ENCODE measurements around the gene LDHB.

LDHB gene

DNA sequence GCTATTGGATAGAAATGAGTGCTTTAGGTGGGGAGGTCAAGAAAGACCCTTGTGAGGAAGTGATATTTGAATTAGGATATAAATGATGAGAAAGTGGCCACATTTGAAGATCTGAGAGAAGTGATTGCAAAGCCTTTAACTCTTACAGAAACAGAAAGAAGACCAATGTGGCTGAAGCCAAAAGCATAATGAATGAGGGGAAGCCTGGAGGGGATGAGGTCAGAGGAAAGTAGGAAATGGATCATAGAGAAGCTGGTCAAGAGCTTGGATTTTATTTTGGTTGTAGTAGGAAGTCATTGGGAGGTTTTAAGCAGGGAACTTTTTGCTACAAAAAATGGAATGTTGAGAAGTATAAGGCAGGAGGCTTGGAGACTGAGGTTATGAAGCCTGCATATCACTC, 49.4 kb downstream of the LDHB start:
- TF ChIP-seq TCF7L2 (IDR thresholded peaks at IDR 0.05; ENCODE audit: borderline replicate concordance, low read depth, low read length) (no peak), ZNF776 (tag by site-specific recombination; IDR thresholded peaks at IDR 0.05; ENCODE audit: borderline replicate concordance) (no peak), FEZF1 (tag by site-specific recombination; IDR thresholded peaks at IDR 0.05) (no peak), ZNF350 (tag by site-specific recombination; IDR thresholded peaks at IDR 0.05) (no peak), ZNF433 (tag by site-specific recombination; IDR thresholded peaks at IDR 0.05; ENCODE audit: low read depth) (no peak), ZNF677 (tag by site-specific recombination; IDR thresholded peaks at IDR 0.05) (no peak), ZNF239 (tag by site-specific recombination; IDR thresholded peaks at IDR 0.05) (no peak), ZNF266 (tag by site-specific recombination; IDR thresholded peaks at IDR 0.05; ENCODE audit: low read depth) (no peak), ZNF140 (tag by site-specific recombination; IDR thresholded peaks at IDR 0.05) (no peak), ZNF391 (tag by site-specific recombination; IDR thresholded peaks at IDR 0.05; ENCODE audit: borderline replicate concordance, low read depth) (no peak), ZNF114 (tag by site-specific recombination; IDR thresholded peaks at IDR 0.05) (no peak), ZNF610 (tag by site-specific recombination; IDR thresholded peaks at IDR 0.05; ENCODE audit: borderline replicate concordance) (no peak), ZNF37A (tag by site-specific recombination; IDR thresholded peaks at IDR 0.05) (no peak), ZNF132 (tag by site-specific recombination; IDR thresholded peaks at IDR 0.05; ENCODE audit: borderline replicate concordance) (no peak)
- TF ChIP-seq, protein P1, sequence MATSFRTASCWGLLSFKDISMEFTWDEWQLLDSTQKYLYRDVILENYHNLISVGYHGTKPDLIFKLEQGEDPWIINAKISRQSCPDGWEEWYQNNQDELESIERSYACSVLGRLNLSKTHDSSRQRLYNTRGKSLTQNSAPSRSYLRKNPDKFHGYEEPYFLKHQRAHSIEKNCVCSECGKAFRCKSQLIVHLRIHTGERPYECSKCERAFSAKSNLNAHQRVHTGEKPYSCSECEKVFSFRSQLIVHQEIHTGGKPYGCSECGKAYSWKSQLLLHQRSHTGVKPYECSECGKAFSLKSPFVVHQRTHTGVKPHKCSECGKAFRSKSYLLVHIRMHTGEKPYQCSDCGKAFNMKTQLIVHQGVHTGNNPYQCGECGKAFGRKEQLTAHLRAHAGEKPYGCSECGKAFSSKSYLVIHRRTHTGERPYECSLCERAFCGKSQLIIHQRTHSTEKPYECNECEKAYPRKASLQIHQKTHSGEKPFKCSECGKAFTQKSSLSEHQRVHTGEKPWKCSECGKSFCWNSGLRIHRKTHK (tag by site-specific recombination; IDR thresholded peaks at IDR 0.05) = no peak
- TF ChIP-seq, protein P2, sequence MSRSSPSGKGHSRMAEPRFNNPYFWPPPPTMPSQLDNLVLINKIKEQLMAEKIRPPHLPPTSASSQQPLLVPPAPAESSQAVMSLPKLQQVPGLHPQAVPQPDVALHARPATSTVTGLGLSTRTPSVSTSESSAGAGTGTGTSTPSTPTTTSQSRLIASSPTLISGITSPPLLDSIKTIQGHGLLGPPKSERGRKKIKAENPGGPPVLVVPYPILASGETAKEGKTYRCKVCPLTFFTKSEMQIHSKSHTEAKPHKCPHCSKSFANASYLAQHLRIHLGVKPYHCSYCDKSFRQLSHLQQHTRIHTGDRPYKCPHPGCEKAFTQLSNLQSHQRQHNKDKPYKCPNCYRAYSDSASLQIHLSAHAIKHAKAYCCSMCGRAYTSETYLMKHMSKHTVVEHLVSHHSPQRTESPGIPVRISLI (tag by site-specific recombination; IDR thresholded peaks at IDR 0.05) = no peak
- TF ChIP-seq, protein P3, sequence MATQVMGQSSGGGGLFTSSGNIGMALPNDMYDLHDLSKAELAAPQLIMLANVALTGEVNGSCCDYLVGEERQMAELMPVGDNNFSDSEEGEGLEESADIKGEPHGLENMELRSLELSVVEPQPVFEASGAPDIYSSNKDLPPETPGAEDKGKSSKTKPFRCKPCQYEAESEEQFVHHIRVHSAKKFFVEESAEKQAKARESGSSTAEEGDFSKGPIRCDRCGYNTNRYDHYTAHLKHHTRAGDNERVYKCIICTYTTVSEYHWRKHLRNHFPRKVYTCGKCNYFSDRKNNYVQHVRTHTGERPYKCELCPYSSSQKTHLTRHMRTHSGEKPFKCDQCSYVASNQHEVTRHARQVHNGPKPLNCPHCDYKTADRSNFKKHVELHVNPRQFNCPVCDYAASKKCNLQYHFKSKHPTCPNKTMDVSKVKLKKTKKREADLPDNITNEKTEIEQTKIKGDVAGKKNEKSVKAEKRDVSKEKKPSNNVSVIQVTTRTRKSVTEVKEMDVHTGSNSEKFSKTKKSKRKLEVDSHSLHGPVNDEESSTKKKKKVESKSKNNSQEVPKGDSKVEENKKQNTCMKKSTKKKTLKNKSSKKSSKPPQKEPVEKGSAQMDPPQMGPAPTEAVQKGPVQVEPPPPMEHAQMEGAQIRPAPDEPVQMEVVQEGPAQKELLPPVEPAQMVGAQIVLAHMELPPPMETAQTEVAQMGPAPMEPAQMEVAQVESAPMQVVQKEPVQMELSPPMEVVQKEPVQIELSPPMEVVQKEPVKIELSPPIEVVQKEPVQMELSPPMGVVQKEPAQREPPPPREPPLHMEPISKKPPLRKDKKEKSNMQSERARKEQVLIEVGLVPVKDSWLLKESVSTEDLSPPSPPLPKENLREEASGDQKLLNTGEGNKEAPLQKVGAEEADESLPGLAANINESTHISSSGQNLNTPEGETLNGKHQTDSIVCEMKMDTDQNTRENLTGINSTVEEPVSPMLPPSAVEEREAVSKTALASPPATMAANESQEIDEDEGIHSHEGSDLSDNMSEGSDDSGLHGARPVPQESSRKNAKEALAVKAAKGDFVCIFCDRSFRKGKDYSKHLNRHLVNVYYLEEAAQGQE (tag by site-specific recombination; IDR thresholded peaks at IDR 0.05) = no peak
- ChIA-PET POLR2A (no interaction called here), CTCF (interaction anchor here (1.0 kb wide), 1 partner anchor 72 kb away, joined by 3 read pairs; no protein-coding TSS in a partner anchor)

DNA sequence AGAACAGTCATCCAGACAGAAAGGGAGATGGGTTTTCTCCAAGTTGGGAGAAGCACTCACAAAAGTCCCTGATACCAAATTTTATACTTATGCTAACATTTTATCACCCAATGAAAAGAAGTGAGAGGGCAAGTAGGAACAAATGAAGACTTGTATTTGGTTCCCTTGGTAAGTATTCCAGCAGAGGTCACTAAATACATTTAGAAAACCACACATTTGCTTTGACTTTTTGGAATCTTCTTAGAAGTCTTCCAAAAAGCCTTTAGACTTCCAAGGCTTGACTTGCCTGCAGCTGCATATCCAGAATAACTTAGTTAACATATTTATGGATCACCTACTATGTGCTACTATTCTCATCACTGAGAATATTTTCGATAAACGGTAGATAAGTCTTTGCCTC, 49.9 kb downstream of the LDHB start:
- H3K36me3 ChIP-seq (ENCODE audit: control insufficient read depth in 2 of 2, insufficient read depth in 1 of 2, low read length in 2 of 2) = no peaks in the 10 kb centered on the region
- H3K4me3 ChIP-seq (ENCODE audit: low read depth, low read length) = no peak overlapping the region
- TF ChIP-seq, protein P4, sequence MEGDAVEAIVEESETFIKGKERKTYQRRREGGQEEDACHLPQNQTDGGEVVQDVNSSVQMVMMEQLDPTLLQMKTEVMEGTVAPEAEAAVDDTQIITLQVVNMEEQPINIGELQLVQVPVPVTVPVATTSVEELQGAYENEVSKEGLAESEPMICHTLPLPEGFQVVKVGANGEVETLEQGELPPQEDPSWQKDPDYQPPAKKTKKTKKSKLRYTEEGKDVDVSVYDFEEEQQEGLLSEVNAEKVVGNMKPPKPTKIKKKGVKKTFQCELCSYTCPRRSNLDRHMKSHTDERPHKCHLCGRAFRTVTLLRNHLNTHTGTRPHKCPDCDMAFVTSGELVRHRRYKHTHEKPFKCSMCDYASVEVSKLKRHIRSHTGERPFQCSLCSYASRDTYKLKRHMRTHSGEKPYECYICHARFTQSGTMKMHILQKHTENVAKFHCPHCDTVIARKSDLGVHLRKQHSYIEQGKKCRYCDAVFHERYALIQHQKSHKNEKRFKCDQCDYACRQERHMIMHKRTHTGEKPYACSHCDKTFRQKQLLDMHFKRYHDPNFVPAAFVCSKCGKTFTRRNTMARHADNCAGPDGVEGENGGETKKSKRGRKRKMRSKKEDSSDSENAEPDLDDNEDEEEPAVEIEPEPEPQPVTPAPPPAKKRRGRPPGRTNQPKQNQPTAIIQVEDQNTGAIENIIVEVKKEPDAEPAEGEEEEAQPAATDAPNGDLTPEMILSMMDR (tag by site-specific recombination; IDR thresholded peaks at IDR 0.05) = peak; percentile 28; the same call in 1 of the 2 replicates
- peak; percentile 35 for TF ChIP-seq ZNF654 (tag by site-specific recombination; IDR thresholded peaks at IDR 0.05; ENCODE audit: low read depth)
- TF ChIP-seq ZNF585B (tag by site-specific recombination; IDR thresholded peaks at IDR 0.05) = peak; percentile 46; the same call in 1 of the 2 replicates
- TF ChIP-seq, protein P5, sequence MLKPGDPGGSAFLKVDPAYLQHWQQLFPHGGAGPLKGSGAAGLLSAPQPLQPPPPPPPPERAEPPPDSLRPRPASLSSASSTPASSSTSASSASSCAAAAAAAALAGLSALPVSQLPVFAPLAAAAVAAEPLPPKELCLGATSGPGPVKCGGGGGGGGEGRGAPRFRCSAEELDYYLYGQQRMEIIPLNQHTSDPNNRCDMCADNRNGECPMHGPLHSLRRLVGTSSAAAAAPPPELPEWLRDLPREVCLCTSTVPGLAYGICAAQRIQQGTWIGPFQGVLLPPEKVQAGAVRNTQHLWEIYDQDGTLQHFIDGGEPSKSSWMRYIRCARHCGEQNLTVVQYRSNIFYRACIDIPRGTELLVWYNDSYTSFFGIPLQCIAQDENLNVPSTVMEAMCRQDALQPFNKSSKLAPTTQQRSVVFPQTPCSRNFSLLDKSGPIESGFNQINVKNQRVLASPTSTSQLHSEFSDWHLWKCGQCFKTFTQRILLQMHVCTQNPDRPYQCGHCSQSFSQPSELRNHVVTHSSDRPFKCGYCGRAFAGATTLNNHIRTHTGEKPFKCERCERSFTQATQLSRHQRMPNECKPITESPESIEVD (tag by site-specific recombination; IDR thresholded peaks at IDR 0.05) = no peak
- TF ChIP-seq, protein P6, sequence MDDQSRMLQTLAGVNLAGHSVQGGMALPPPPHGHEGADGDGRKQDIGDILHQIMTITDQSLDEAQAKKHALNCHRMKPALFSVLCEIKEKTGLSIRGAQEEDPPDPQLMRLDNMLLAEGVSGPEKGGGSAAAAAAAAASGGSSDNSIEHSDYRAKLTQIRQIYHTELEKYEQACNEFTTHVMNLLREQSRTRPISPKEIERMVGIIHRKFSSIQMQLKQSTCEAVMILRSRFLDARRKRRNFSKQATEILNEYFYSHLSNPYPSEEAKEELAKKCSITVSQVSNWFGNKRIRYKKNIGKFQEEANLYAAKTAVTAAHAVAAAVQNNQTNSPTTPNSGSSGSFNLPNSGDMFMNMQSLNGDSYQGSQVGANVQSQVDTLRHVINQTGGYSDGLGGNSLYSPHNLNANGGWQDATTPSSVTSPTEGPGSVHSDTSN (CRISPR knock-in tag; IDR thresholded peaks at IDR 0.05) = no peak
- no peaks in the 10 kb centered on the region for H3K4me1 ChIP-seq (ENCODE audit: control insufficient read depth, insufficient read depth, low read length)
- ChIA-PET POLR2A (no interaction called here), CTCF (interaction anchor here (1.0 kb wide), 1 partner anchor 73 kb away, joined by 3 read pairs; no protein-coding TSS in a partner anchor)
- no peak overlapping the region for H3K27ac ChIP-seq (ENCODE audit: extremely low read depth, low read depth, low read length)
- H3K9me3 ChIP-seq (ENCODE audit: control insufficient read depth, insufficient read depth, low read depth, low read length) = no peaks in the 10 kb centered on the region

More for the DNA sequence above, 49.4 kb downstream of the LDHB start:
- Histone ChIP-seq H3K9me3 (ENCODE audit: control insufficient read depth, insufficient read depth, low read depth, low read length) (no peaks in the 10 kb centered on the region), H3K4me3 (ENCODE audit: low read depth, low read length) (no peak overlapping the region), H3K27ac (ENCODE audit: extremely low read depth, low read depth, low read length) (no peak overlapping the region), H3K36me3 (ENCODE audit: control insufficient read depth in 2 of 2, insufficient read depth in 1 of 2, low read length in 2 of 2) (no peaks in the 10 kb centered on the region), H3K4me1 (ENCODE audit: control insufficient read depth, insufficient read depth, low read length) (no peaks in the 10 kb centered on the region)
